GM12873 (cell line): ENCODE measurements around the gene IMPG1.

Source experiments
- TF ChIP-seq, protein P1 (sequence below): IDR thresholded peaks from 2 replicates; pipeline ENCODE4 v1.5.1; 2012; ENCODE audit warnings: low read depth, mild to moderate bottlenecking, moderate library complexity, low read length, control low read depth; ENCODE audit not compliant: insufficient read depth; ENCODE audit errors: missing control alignments

IMPG1 gene

DNA sequence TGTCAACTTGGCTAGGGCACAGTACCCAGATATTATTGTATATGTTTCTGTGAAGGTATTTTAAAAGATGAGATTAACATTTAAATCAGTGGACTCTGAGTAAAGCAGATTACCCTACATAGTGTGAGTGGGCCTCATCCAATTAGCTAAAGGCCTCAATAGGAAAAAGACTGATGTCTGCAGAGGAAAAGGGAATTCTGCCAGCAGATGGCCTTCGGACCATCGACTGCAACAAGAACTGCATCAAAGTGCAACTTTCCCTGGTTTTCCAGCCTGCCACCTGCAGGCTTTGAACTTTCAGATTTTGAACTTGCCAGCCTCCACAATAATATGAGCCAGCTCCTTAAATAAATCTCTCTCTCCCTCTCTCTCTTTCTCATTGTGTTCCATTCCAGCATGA lies 80.5 kb downstream of the IMPG1 start:
- TF ChIP-seq, protein P1, sequence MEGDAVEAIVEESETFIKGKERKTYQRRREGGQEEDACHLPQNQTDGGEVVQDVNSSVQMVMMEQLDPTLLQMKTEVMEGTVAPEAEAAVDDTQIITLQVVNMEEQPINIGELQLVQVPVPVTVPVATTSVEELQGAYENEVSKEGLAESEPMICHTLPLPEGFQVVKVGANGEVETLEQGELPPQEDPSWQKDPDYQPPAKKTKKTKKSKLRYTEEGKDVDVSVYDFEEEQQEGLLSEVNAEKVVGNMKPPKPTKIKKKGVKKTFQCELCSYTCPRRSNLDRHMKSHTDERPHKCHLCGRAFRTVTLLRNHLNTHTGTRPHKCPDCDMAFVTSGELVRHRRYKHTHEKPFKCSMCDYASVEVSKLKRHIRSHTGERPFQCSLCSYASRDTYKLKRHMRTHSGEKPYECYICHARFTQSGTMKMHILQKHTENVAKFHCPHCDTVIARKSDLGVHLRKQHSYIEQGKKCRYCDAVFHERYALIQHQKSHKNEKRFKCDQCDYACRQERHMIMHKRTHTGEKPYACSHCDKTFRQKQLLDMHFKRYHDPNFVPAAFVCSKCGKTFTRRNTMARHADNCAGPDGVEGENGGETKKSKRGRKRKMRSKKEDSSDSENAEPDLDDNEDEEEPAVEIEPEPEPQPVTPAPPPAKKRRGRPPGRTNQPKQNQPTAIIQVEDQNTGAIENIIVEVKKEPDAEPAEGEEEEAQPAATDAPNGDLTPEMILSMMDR: no peak

DNA sequence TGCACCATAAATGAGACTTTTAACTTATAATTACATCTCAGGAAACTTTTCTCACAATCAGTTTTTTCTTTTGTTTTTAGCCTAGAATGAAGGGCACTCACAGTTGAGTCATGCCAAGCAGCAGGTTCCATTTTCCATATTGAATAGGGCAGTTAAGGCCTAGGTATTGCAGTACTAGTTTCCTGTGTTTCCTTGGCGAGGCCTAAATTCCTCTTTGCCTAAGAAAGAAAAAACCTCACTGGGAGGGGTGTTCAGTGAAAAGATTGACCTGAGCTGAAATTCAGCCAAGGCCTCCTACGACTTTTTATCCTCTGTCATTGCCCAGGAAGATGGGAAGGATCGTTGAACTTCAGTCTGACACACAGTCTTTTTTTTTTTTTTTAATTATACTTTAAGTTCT lies 85.5 kb downstream of the IMPG1 start:
- TF ChIP-seq, protein P1: no peak

DNA sequence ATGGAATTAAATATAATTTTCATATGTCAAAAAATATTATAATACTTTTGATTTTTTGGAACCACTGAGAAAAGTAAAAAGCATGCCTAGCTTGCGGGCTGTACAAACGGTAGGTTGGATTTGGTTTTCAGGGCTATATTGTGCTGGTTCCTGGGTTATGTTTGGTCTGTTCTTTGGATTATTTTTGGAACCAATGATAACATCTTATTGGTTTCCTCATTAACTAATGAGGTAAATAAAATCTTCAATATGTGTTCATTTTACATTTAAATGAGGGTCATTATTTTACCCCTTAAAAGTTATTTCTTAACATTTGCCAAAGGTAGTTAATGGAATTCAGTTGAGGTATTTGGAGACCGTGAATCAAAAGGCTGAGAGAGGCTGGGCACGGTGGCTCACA lies 96.6 kb downstream of the IMPG1 start:
- TF ChIP-seq, protein P1: no peak

DNA sequence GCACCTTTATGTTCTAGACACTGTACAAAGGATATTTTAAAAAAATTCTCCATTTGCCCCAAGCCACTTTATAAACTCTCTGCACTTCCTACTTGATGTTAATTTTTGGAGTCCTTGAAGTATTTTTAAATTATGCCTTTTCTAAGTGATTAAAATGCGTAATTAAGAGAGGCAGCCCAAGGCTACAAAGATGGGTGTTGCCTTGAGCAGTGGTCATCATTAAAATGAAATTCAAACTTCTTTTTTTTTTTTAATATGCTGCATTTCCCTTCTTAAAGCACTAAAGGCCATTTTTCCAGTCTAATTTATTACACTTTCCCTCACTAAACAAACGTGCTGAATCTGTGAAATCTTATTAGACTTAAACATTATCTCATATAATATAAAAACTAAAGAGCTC lies 102.4 kb downstream of the IMPG1 start:
- TF ChIP-seq, protein P1: no peak

DNA sequence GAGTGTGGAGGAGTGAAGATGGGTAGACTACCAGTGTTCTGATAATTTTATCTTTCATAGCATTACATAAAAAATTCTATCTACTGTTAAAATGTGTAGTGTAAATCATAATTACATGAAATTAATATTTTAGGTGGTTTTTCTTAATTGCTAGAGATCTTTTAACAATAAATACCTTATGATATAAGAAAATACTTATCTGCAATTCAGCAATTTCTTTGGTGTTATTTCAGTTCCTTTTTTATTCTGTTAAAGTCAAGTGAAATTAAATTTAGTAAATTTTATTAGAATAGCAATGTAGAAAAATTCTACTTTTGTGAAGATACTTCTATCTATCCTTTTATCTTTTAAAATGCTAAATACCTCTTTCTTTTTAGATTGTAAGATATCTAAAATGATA lies 104.3 kb downstream of the IMPG1 start:
- TF ChIP-seq, protein P1: no peak

DNA sequence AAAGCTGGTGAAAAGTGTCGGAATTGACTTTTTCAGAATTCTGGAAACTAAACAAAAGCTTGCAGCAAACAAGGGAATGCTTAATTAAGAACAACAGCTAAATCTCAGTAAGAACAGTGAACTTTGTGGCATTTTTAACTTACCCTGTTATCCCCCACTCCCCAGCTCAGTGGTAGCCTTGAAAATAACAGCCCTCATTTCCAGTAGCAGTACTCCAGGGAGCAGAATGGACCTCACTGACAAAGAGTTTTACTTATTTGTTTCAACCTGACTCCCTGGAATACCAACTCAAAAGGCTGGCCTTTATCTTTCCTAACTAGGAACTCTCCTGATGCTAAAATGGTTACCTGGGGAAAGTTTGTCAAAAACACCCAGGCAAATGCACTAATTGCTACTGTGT lies 108.9 kb downstream of the IMPG1 start:
- TF ChIP-seq, protein P1: no peak

DNA sequence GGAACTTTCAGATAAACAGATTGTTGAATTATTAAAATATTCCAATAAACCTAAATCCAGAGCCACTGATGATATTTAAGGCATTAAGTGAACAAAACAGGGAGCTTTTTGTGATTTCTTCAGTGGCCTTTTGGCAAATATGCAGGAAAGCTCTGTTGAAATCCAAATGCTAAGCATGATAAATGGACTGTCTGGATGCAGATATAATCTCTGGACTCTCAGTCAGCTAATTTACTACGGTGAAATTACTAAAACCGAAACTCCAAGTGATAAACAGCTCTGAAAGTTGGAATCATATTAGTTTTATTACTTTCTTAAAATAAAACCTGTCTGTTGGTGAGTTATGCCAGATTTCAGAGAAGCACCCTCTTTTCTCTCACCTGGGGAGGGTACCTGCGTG lies 120.3 kb downstream of the IMPG1 start:
- TF ChIP-seq, protein P1: no peak

DNA sequence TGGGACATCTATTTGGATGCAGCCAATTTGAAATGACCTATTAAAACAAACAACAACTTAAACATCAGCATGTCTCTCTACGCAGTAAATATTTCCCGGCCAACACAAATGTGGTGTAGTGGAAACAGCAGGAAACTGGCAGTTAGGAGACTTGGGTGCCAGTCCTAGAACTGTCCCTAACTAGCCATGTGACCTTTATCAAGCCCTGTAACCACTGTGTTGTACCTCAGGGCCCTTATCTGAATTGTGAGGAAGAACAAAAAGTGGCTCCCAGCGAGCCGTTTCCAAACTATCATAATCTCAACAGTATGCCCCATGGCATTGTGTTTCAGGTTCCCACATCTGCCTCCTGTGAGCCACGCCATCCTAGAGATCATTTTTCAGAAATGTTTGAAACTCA lies 124.5 kb downstream of the IMPG1 start:
- TF ChIP-seq, protein P1: no peak
